C4-2B (cell line): Measurements from ENCODE around the gene TCEAL5.

Experiments used
- H3K27ac ChIP-seq: fragments of 450-650 bp; 2 replicates; pipeline ENCODE4 v1.5.1; 2017
- CTCF ChIP-seq: fragments of 450-650 bp; conservative IDR thresholded peaks from 2 replicates; pipeline ENCODE4 v1.5.1; 2017; ENCODE audit warnings: mild to moderate bottlenecking
- ZFX ChIP-seq: fragments of 450-650 bp; IDR thresholded peaks from 2 replicates; pipeline ENCODE4 v1.6.1; 2017

The TCEAL5 gene

GRCh38 chrX:103279624-103280023 lies 3.1 kb upstream of the TCEAL5 start:
- TF ChIP-seq CTCF: no peak
- no peak for TF ChIP-seq ZFX
- H3K27ac ChIP-seq: no peak overlapping the region

GRCh38 chrX:103275947-103276567 lies 493 bp downstream of the TCEAL5 start:
- H3K27ac ChIP-seq: no peak overlapping the region

GRCh38 chrX:103274284-103274683 lies 2.3 kb downstream of the TCEAL5 start:
- H3K27ac ChIP-seq: no peak overlapping the region
- TF ChIP-seq CTCF: no peak
- no peak for TF ChIP-seq ZFX

More at GRCh38 chrX:103275947-103276567, 493 bp downstream of the TCEAL5 start:
- TF ChIP-seq ZFX: no peak
- no peak for TF ChIP-seq CTCF

- no peak overlapping the region for H3K27ac ChIP-seq
- no peak for TF ChIP-seq CTCF
- no peak for TF ChIP-seq ZFX
Observed at GRCh38 chrX:103258275-103258674, 18.3 kb downstream of the TCEAL5 start.

- no peak overlapping the region for H3K27ac ChIP-seq
- TF ChIP-seq CTCF: no peak
- no peak for TF ChIP-seq ZFX
Observed at GRCh38 chrX:103256651-103257050, 19.9 kb downstream of the TCEAL5 start.

GRCh38 chrX:103254921-103255493 lies 21.5 kb downstream of the TCEAL5 start, which contains the start of gene TCEAL8:
Gene TCEAL8, minus strand, starts transcription at chrX:103255155. Its CDS starts 1,176 bp downstream, at chrX:103253979.
- TF ChIP-seq CTCF (no peak), ZFX (peak; percentile 12; the same call in 1 of the 2 replicates)
- peak within 1 kb of the TSS; percentile 82 for H3K27ac ChIP-seq

- peak overlapping the region; percentile 82 for H3K27ac ChIP-seq
- TF ChIP-seq CTCF: no peak
- no peak for TF ChIP-seq ZFX
Observed at GRCh38 chrX:103254171-103254824, 22.3 kb downstream of the TCEAL5 start.
